ENCODE measurements around the gene CNTNAP2. TPM values are rescaled to one million over a fixed set of nuclear protein-coding genes. Genes with fewer than 3 reads are reported as not detected.

The CNTNAP2 gene
- total and polyA plus RNA-seq, 2 of the 8 experiments (the other 6 are each of a cell fraction or from before 2014, with no cell fraction given) = 27.9 to 71.0 TPM

DNA sequence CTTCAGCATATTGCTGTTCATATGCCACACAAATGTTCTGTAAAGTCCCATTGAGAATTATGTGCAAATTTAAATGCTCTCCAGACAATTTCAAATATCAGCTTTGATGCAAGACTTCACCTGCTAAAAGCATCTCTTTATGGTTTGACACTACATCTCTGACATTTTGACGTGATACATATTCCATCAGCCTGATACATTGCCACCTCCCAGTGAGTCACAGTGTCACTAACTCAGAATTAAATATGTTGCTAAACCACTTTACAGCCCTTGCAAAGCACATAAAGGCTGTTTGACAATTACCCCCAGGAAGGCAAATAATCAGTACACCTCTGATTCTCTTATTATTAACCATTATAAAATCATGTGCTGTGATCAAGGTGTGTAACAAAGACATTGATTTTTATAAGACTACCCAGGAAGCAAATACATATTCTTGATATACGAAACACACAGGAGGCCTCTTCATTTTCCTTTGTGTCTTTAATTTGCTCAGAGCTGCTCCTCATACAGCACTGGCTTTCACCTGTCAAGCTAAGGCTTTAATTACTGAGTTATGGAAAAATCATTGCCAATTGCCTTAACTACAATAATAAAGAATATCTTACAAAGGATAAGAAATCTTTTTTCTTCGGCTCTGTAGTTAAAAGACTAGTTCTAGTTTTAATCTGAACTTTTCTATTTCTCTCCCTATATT is 1926.5 kb downstream of the CNTNAP2 start (continued):
- TF ChIP-seq CHD7 (IDR thresholded peaks at IDR 0.05; ENCODE audit: insufficient replicate concordance, low read length) (no peak), SUZ12 (IDR thresholded peaks at IDR 0.05; ENCODE audit: low read length) (no peak), ZNF274 (IDR thresholded peaks at IDR 0.05; ENCODE audit: borderline replicate concordance, extremely low read depth, low read length) (no peak), TEAD4 (IDR thresholded peaks at IDR 0.05; ENCODE audit: low read depth, low read length) (no peak), EGR1 (IDR thresholded peaks at IDR 0.05; ENCODE audit: borderline replicate concordance, low read depth, low read length) (no peak), EP300 (IDR thresholded peaks at IDR 0.05; ENCODE audit: borderline replicate concordance in 1 of 2, low read depth in 2 of 2, low read length in 2 of 2) (no peak), SIN3A (conservative IDR thresholded peaks at IDR 0.05 in 1 of 2, IDR thresholded peaks at IDR 0.05 in 1 of 2; ENCODE audit: low read depth in 1 of 2, low read length in 2 of 2) (no peak), HDAC6 (IDR thresholded peaks at IDR 0.05; ENCODE audit: low read depth, low read length) (no peak), TAF7 (optimal IDR thresholded peaks at IDR 0.05; ENCODE audit: borderline replicate concordance, low read depth, low read length) (no peak), POLR2AphosphoS5 (IDR thresholded peaks at IDR 0.05; ENCODE audit: low read depth, low read length) (no peak)
